Hippocampal formation (tissue), 2 donors: ENCODE results near the gene B3GNT4.
"Not testable (repeated sequence)": the region's sequence is repeated elsewhere in the genome, so short reads cannot be mapped to it uniquely, and the experiment has no call there.

Source experiments
- DNase-seq, 2 donors: peaks; one replicate each; lab custom pipeline; 2025; lab: John Stamatoyannopoulos, UW

Gene B3GNT4

DNA sequence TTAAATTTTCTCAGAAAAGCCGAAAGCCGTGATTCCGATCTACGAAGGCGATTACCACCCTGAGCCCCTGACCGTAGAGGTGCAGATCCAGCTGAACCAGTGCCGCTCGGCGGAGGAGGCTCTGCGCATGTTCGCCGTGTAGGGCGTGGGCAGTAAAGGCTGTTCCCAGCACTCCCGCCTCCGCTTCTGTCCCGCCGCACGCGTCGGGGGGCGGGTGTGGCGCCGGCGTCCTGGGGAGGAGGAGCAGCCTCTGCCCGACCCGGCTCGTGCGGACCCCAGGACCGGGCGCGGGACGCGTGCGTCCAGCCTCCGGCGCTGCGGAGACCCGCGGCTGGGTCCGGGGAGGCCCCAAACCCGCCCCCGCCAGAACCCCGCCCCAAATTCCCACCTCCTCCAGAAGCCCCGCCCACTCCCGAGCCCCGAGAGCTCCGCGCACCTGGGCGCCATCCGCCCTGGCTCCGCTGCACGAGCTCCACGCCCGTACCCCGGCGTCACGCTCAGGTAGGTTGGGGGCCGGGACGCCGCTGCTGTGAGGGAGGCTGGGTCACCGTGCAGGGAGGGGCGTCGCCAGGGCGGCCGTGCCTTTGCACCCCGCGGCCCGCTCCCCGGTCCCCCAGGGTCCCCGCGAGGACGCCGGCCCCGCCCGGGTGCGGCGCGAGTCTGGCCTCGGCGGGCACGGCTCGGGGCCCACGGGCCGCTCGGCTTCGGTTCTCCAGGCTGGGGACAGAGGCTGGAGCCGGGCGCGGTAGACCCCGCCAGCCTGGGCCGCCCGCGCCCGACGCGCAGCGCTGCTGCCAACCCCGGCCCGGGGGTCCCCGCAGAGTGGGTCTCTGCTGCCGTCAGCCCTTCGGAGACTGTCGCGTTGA, at the start of gene B3GNT4:
B3GNT4 (plus strand) TSS at position 409 of the 866 bp plus-strand sequence. CDS start 910 bp downstream, outside the sequence.
- no peak for DNase-seq

DNA sequence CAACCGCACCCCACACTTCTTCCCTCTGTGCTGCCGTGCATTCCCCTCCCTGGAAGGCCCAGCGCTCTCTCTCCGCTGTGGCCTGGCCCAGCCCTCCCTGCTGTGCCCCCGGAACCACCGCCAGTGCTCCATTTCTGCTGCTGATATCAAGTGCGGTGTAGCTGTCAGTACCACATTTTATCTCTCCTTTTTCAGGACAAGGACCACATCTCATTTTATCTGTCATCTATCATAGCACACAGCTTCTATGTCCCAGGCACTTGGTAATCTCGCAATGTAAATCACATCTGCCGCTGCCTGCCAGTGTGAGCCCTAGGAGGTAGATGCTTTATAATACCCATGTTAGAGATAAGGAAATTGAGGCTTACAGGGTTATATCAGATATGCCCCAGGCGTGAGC, 47.8 kb upstream of the B3GNT4 start:
- DNase-seq, result no peak

DNA sequence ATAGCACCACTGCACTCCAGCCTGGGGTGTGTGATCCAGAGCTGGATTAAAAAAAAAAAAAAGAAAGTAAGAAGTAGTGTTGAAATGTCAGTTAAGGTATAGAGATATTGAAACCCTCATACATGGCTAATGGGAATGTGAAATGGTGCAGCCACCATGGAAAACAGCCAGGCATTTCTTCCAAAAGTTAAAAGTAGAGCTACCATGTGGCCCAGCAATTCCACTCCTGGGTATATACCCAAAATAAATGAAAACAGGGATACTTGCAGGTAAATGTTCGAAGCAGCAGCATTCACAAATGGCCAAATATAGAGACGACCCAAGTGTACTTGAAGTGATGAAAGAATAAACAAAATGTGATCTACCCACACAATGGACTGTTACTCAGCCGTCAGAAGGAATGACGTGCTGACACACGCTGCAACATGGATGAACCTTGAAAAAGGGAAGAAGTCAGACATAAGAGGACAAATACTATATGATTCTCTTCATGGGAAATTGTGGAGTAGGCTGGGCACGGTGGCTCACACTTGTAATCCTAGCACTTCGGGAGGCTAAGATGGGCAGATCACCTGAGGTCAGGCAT, 44.7 kb upstream of the B3GNT4 start:
- DNase-seq, result no peak

DNA sequence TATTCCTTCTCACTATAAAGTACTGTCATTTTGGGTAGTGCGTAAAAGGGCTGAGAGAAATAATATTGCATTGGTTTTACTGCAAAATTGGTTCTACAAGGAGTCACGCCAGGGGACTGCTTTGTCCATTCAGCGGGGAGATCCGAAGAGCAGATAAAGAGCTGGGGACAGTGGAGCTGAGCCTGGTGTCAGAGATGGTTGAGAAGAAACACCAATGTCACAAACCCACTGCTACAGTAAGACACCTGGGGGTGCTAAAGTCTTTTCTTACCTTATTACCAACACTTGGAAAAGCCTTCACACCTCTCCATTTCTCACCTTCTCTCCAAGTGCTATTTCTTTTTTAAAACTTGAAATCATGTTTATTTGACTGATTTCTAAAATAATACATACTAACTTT, 43.6 kb upstream of the B3GNT4 start:
- DNase-seq, result no peak

DNA sequence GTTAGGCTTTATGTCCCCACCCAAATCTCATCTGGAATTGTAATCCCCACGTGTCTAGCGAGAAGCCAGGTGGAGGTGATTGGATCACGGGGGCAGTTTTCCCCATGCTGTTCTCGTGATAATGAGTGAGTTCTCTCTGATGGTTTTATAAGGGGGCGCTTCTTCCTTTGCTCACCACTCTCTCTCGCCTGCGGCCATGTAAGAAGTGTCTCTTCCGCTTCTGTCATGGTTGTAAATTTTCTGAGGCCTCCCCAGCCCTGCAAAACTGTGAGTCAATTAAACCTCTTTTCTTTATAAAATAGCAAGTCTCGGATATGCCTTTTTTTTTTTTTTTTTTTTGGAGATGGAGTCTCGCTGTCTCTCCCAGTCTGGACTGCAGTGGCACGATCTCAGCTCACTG, 42.7 kb upstream of the B3GNT4 start:
- DNase-seq, result no peak

DNA sequence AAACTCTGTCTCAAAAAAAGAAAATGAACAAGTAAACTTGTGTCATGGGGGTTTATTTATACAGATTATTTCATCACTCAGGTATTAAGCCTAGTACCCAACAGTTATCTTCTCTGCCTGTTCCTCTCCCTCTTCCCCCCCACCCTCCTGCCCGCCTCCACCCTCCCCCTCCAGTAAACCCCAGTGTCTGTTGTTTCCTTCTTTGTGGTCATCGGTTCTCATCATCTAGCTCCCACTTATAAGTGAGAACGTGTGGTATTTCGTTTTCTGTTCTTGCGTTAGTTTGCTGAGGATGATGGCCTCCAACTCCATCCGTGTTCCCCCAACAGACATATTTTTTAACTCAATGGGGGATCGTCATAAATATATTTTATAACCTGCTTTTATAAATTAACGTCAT, 41.8 kb upstream of the B3GNT4 start:
- no peak for DNase-seq

DNA sequence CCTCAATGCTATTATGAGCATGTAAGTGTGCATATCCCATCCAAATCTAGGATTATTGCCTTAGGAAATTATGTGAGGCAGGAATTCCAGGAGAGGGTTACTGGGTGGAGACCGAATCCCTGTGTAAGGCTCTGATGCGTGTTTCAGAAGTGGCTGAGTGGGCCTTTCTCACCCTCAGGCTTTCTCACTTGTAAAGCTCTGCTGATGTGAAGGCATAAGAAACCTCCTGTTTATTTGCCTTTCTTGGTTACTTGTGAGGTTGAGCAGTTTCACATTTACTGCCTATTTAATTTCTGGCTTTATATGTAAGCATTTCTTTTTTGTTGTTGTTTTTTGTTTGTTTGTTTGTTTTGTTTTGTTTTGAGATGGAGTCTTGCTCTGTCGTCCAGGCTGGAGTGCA, 40.5 kb upstream of the B3GNT4 start:
- no peak for DNase-seq

DNA sequence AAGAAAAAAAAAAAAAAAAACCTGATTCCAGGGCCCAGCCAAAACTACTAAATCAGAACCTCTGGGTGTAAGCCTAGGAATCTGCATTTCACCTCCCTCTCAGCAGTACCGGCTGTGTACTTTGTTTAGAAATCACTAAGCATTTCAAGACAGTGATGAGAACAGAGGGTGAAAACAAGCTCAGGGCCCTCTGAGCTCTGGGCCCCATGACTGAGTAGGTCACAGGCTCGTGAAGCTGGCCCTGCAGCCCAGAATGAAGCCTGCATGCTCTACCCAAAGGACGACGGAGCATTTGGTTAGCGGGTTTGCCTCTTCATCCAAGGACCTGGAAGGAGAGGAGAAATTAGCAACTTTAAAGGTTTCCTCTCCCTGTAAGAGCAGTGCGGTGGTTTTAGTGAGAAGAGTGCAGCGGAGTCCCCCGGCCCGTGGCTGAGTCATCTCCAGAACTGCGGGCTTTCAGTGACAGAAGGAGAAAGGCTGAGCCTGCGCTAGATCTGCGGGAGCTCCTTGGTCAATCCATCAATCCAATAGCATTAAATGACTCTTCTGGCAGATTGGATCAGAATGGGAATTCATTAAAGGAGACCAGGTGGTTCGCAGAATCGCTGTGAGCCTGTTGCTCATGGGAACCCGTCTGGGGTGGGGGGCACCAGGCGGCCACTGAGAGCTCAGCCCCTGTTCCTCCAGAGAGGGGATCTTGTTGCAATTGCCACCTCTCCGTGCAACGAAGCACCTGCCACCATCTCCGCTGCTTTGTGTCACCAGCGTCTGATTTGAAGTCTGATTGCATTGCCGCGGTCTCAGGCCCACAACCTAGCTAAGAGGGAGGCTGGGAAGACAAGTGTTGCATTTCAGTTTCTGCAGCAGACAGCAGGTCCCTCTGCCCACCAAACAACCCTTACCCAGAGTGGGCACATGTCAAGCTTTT, 36.8 kb upstream of the B3GNT4 start:
- DNase-seq, result no peak

DNA sequence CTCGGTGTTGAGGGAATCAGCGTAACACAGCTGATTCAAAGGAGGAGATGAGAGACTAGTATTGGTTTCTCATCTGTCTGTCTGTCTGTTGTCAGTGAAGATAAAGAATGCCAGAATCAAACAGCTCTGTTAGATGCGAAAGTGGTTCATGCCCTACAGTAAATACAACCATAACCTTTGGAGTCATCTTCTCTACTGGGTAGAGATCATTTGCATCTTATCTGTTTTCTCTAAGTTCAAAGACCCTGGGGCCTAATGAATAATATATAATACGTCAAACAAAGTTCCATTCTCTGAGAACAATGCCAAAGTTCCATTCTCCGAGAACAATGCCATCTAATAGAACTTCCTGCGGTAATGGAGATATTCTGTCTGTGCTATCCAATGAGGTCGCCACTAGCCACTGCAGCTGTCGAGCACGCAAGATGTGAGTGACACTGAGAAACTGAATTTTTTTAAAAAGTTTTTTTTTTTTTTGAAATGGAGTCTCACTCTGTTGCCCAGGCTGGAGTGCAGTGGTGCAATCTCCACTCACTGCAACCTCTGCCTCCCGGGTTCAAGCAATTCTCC, 36.1 kb upstream of the B3GNT4 start:
- no peak for DNase-seq

DNA sequence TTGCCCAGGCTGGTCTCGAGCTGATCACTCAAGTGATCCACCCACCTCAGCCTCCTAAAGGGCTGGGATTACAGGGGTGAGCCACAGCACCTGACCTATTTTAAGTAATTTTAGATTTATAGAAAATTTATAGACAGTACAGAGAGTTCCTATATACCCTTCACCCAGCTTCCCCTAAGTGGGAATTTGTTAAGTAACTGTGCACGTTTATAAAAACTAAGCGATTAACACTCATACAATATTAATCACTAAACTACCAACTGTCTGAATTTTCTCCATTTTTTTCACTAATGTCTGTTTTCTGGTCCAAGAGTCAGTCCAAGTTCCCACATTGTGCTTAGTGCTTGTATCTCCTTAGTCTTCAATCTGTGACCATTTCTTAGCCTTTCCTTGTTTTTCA, 35.0 kb upstream of the B3GNT4 start:
- no peak for DNase-seq

DNA sequence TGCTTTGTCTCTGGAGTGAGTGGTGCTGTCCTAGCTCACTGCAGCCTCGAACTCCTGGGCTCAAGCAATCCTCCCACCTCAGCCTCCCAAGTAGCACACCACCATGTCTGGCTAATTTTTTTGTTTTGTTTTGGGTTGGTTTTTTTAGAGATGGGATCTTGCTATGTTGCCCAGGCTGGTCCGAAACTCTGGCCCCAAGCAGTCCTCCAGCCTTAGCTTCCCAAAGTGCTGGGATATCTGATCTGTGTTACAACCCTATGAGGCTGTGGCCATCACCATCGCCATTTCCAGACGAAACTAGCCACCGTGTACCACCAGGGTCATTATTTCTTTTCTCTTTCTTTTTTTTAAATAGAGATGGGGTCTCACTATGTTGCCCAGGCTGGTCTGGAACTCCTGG, 32.1 kb upstream of the B3GNT4 start:
- DNase-seq, result no peak

DNA sequence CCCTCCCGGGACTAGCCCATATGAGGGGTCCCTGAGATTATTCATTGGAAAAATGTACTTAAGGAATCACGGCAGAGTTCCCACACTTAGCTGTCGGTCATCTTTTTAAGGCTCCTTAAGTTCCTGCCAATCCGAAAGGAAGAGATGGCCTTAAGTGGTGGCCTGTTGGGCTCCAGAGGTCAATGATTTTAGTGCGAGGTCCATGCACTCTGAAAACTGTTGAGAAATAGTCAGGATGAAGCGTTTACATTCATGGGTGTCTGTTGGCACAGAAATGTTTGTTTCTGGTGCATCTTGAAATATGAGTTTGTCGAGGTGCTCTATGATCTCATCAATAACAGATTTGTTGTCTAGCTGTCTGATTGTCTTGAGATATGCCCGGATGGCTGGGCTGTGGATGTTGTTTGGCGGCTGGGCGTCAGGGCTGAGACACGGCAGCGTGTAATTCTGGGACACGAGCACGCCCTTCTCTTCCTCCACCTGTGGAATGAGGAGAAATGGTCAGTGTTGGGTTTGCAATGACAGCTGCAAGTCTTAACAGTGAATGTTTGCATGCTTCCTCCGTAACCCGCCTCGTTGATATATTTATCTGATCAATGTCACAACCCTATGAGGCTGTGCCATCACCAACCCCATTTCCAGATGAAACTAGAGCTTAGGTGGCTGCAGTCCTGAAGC, 31.1 kb upstream of the B3GNT4 start:
- DNase-seq, result no peak

DNA sequence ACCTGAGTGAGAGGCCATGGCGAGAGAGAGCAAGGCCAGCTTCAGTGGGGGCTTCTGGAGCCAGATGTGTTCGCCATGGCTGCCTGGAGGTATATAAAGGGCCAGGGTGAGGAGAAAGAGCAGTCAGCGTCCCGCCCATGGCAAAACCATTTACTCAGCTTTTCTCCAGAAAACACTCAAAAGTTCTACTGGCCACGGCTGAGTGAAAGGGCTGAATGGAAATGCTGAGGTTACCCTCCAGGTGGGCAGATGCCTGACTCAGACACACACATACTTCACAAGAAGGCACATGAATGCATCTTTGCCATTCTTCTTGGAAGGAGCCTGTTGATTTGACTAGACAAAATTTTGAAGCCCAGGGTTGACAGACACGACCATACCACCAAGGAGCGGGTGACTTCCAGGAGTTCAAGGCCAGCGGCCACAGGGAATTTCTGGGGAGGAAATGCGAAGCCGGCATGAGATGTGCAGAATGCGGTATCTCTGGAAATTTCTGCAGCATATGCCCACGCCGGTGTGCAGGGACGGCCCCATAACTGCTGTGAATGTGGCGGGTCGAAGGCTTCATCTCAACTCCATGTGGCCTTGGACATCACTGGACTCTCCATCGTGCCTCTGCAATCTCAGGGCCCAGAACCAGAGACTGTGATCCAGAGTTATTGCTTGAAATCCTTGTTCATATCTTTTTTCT, 29.2 kb upstream of the B3GNT4 start, which contains the start of gene IL31:
IL31 (minus strand) TSS at position 67 of the 691 bp plus-strand sequence; CDS start at position 18, 49 bp downstream.
- no peak for DNase-seq

DNA sequence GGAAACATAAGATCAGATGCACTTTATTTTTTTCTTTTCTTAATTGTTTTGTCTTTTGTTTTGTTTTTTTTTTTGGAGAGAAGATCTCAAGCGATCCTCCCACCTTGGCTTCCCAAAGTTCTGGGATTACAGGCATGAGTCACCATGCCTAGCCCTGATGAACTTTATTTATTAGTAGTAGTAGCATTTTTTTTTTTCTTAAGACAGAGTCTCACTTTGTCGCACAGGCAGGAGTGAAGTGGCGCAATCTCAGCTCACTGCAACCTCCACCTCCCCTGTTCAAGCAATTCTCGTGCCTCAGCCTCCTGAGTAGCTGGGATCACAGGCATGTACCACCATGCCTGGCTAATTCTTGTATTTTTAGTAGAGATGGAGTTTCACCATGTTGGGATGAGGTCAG, 27.0 kb upstream of the B3GNT4 start:
- DNase-seq, result not testable (repeated sequence)

DNA sequence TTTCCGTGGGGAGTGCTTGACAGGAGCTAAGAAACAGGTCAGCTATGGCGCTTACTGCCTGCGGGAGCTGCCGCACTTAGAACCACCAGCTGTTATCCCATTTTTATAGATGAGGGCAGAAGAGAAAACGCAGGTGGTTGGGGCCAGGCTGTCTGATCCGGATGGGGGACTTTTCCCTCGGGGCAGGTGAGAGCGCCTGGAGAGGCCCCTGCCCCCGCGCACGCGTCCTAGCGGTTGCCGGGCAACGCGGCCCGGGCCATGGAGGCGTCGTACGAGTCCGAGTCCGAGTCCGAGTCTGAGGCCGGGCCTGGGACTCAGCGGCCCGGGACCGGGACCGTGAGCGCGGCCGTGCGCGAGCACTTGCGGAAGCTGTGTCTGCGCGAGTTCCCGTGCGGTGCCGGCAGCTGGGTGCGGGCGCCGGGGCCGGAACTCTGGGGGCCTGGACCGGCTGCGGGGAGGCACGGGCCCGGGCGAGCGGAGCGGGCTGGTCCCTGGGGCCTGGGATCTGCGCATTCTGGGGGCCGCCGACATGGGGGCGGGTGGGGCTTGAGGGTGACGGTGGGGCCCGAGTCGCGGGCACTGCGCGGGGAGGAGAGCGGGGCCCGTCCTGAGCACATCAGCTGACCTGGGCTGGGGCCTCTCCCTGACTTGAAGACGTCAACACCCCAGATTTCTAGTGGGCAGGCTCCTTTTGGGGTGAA, 20.5 kb upstream of the B3GNT4 start, which contains the start of gene LRRC43:
LRRC43 (plus strand) TSS at position 237 of the 701 bp plus-strand sequence; CDS start at position 259, 22 bp downstream.
- no peak for DNase-seq

DNA sequence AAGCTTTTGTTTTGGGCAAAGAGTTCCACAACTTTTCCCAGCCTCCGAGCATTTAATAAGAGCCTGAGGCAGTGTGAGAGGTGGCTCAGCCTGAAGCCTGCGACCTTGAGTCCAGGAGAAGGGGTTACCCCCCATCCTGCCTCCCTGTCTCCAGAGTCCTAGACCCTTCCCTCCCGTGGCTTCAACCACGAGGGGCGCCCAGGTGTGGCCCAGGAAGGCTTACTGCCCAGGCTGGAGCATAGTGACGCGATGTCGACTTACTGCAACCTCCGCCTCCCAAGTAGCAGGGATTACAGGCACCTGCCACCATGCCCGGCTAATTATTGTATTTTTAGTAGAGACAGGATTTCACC, 19.9 kb upstream of the B3GNT4 start:
- DNase-seq, result no peak

DNA sequence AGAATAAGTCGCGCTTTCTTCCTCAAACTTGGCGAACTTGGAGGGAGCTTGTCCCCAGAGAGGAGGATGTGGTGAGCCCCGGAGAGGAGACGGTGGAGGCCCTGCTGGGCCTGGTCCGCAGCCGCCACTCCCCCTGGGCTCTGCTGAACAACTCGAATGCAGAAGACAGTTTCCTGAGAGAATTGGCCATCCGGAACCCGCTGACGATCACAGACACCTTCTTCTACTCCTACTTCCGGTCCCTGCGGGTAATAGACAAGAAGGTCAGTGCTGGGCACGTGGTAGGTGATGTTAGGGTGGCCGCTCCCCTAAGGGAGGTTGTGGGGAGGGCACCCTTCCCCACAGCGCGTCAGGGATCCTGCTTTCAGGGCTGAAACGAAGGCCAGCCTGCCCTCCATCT, 19.0 kb upstream of the B3GNT4 start:
- no peak for DNase-seq

DNA sequence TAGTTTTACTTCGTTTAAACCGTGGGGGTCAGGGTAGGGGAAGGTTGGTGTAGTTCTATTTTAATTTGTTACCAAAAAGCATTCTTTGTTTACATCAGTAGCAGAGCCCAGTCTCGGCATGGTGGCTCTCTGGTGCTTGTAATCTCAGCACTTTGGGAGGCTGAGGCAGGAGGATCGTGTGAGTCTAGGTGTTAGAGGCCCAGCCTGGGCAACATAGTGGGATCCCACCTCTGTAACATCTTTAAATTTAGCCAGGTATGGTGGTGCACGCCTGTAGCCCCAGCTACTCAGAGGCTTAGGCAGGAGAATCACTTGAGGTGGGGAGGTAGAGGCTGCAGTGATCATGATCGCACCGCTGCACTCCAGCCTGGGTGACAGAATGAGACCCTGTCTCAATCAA, 18.4 kb upstream of the B3GNT4 start:
- no peak for DNase-seq

DNA sequence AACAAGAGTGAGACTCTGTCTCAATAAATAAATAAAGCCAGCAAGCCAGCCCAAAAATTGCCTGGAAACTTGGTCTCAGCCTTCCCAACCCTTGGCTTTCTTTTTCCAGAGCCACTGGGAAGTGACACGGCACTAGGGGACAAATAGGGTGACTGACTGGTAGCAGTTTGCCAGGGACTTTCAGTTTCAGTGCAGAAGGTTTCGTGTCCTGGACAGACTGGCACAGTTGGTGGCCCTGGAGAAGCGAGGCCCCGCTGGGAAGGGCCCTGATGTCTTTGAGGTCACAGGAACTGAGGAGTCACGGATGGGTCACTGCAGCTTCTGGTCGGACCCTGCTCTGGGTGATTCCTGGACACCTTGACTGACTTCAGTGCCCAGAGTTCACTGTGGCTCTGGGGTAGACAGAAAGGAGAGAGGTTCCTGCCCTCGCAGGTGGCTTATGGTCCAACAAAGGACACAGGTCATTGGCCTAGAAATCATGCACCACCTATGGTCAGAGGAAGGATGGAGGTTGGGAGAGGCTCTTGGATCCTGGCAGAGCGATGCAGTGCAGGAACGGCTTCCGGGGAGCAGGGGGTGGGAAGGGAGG, 17.9 kb upstream of the B3GNT4 start:
- no peak for DNase-seq

DNA sequence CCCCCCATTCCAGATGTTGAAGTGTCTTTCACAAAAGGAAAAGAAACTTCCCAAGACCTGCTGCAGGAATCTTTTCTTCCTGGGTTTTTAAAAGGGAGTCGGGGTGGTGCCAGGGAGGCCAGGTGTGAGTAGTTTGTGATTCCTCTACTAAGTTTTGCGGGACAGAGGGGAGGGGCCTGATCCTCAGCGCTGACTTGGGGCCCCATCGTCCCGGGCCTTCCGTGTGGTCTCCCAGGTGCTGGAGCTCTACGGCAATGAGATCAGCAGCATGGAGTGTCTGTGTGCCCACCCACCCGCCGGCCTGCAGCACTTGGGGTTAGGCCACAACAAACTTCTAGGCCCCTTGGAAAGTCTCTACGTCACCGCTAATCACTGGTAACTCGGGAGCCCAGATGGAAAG, 16.0 kb upstream of the B3GNT4 start:
- no peak for DNase-seq
